ENCODE results near the gene TMEM8B.

The TMEM8B gene

GRCh38 chr9:35829084-35829763 lies at the start of gene TMEM8B:
Gene TMEM8B (plus strand): TSS chr9:35829228. CDS start chr9:35829448, 220 bp downstream.
- DNase-seq (ENCODE audit: low read depth, low spot score), result peak; percentile 88

DNA sequence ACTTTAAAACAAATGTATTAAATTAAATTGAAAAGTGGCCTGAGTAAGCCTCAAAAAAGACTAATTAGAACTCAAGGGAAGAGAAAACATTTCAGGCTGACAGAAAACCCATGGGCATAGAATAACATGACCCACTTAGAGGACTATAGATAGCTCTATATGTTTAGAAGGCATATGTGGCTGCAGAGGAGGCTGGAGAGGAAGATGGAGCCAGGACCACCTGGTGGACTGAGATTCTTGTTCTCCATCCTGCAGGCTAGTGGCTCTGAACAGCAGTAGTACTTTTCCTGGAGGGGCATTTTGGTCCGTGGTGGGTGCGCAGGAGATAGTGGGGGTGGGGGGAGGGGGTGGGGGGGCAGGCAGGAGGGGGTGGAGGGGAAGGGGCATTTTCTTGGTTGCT lies 48.0 kb upstream of the TMEM8B start:
- DNase-seq (ENCODE audit: low read depth, low spot score), result no peak

- DNase-seq (ENCODE audit: low read depth, low spot score), result no peak
These were observed 45.6 kb upstream of the TMEM8B start for GRCh38 chr9:35783418-35783817.

DNA sequence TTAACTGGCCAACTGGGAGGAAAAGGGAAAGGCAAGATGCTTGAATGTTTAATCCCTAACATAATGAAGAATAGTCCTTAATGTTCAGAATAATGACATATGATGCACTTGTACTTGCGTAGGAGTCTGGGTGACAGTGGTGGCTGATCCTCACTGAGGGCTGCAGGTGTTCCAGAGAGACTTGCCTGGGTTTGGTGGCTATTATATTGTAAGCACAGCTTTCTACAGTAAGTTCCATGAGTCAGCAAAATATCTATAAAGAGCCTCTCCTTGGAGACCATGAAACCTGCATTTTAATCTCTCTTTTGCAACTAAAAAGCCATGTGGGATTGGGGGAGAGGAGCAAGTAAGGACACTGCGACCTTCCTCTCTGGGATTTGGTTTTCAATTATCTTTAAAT lies 39.5 kb upstream of the TMEM8B start:
- no peak for DNase-seq (ENCODE audit: low read depth, low spot score)

GRCh38 chr9:35790025-35790384 lies 39.0 kb upstream of the TMEM8B start:
- no peak for DNase-seq (ENCODE audit: low read depth, low spot score)

DNA sequence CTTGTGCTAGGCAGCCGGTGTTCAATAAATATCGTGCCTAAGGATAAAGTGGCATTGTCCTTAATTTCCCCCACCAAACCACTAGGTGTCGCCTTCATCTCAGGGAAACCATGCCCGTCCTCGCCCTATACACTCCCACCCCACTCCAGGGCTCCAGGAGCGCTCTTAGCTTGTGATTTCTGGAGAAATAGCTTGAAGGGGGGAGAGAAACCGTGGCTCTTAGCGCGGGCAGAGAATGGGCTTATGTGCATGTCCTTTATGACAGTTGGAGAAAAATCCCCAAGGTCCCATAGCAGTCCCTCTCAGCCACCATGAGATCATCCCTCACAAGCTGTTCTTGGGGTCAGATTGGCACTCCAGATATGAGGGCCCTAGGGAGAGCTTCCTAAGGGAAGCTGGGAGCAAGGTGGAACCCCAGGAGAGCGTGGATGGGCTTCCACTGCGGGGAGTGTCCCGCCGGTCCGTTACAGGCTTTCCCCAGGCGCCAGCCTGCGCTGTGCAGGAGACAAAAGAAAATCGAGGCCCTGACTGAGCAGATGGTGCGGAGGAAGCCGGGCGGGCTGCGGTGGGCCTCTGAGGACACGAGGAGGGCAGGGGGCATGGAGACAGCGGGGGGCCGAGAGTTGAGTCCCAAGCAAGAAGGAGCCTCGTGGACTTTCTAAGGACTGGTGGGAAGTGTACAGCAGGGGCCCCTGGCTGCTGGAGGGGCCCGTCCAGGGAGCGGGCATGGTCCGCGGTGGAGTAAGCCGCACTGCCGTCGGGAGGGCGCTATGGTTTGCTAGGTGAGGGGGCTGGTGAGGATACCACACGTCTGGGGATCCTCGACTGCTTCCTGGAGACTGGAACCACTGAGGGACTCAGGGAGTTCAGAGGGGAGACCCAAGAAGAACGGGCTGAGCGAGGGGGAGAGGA lies 38.4 kb upstream of the TMEM8B start:
- peak; percentile 86 for DNase-seq (ENCODE audit: low read depth, low spot score)

GRCh38 chr9:35791297-35791921 lies 37.6 kb upstream of the TMEM8B start, which contains the start of gene NPR2:
Gene NPR2 (plus strand): TSS chr9:35791591. CDS start chr9:35792409, 818 bp downstream.
- DNase-seq (ENCODE audit: low read depth, low spot score), result peak; percentile 21

DNA sequence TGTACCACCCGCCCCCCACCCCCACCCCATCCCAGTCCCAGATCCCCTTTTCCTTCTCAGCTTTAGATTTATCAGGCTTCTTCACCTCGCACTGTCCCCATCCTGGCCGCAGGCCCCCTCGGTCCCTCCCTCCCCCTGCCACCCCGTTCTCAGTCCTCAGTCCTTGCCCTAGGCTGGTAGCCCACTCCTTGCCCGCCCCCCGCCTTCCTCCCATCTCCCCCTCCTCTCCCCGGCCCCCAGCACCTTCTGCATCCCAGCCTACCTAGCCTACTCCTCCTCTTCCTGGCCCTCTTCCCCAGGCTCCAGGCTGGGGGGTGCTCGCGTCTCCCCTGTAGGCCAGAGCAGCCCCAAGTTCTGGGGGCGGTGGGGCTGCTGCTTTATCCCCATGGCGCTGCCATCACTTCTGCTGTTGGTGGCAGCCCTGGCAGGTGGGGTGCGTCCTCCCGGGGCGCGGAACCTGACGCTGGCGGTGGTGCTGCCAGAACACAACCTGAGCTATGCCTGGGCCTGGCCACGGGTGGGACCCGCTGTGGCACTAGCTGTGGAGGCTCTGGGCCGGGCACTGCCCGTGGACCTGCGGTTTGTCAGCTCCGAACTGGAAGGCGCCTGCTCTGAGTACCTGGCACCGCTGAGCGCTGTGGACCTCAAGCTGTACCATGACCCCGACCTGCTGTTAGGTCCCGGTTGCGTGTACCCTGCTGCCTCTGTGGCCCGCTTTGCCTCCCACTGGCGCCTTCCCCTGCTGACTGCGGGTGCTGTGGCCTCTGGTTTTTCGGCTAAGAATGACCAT lies 36.8 kb upstream of the TMEM8B start:
- no peak for DNase-seq (ENCODE audit: low read depth, low spot score)

GRCh38 chr9:35792826-35793225 lies 36.2 kb upstream of the TMEM8B start:
- DNase-seq (ENCODE audit: low read depth, low spot score), result no peak

- no peak for DNase-seq (ENCODE audit: low read depth, low spot score)
These were observed 35.6 kb upstream of the TMEM8B start for GRCh38 chr9:35793461-35793860.

- DNase-seq (ENCODE audit: low read depth, low spot score), result no peak
These were observed 33.3 kb upstream of the TMEM8B start for GRCh38 chr9:35795695-35796094.

DNA sequence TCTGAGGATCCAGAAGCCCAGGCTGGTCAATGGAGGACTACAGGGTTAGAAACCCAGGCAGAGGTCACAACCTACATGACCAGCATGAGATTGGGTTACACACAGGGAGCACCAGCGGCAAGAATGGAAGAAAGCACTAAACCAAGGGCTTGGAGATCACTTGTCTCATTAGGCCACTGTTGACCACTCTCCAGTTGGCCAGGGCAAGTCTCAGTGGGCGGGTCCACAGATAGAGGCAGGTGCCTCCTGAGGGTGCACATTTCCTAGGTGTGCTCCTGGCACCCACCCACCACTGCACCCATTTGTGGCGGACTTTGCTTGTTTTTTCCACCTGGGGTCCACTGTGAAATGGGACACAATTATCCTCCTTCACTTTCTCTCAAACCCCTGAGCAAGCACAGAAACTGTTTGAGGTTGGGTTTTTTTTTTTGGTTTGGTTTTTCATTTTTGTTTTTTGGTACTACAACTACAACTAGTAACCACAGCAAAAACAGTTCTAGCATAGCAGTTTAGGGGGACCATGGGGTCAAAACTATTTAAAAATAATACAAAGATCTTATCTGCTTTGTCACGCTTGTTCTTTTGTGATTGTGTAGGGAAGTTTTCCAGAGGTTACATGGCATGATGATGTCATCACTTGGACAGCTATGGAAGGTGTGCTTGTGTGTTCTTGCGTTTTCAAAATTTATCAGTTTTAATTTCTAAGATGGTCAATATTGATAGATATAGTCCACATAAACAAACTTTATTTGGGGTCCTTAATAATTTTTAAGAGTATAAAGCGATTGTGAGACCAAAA lies 31.5 kb upstream of the TMEM8B start:
- no peak for DNase-seq (ENCODE audit: low read depth, low spot score)

DNA sequence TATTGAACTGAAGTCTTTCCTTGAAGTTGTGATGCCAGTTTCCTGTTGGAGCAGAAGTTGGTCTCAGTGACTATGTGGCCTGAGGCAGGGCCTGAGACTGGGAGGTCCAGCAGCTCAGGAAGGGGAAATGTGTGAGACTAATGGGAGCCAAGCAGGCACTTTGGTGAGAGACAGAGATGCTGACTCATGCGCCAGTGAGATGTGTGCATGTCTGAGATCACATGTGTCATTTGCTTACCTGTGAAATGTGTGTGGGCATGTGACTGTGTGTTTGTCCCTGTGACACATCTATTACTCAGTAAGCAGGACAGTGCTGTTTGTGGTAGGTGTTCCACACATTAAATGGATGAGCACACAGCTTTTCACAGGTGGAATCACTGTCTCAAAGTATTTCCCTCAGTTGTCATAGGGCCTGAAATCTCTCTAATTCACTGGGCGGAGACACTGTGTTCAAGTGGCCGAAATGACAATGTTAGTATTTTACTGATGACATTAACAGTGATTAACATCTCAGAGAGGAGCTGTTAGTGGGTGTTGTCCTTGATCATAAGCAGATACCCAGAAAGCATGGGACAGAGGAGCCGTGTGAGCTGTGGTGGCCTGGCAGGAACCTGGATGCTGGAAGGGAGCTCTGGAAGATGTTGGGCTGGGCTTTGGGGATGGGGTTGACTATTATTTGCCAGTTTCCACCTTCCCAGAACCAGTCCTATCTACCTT lies 30.2 kb upstream of the TMEM8B start:
- DNase-seq (ENCODE audit: low read depth, low spot score), result peak; percentile 34

GRCh38 chr9:35800530-35800929 lies 28.5 kb upstream of the TMEM8B start:
- no peak for DNase-seq (ENCODE audit: low read depth, low spot score)

- no peak for DNase-seq (ENCODE audit: low read depth, low spot score)
These were observed 27.5 kb upstream of the TMEM8B start for GRCh38 chr9:35801328-35802128.

- DNase-seq (ENCODE audit: low read depth, low spot score), result no peak
These were observed 22.9 kb upstream of the TMEM8B start for GRCh38 chr9:35806101-35806500.

- DNase-seq (ENCODE audit: low read depth, low spot score), result no peak
These were observed 20.6 kb upstream of the TMEM8B start for GRCh38 chr9:35808433-35808832.

DNA sequence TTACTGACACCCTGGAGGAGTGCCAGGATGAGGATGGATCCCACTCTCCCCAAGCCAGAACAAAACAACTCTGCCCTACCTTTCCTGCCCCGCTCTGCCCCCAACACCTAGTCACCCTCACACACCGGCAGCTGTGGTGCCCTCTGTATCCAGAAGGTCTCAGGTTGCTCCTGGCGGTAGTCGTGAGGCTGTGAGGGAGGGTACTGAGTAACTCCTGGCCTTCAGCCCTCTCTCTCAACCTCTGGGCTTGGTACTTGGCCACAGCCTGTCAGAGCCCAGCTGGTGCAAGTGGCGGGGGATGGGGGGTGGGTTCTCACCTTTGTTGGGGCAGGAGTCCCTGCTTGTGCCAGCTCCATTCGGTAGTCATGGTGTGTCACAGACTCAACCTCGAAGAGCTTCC lies 18.9 kb upstream of the TMEM8B start:
- no peak for DNase-seq (ENCODE audit: low read depth, low spot score)

- DNase-seq (ENCODE audit: low read depth, low spot score), result no peak
These were observed 17.5 kb upstream of the TMEM8B start for GRCh38 chr9:35811381-35812024.

Data from ELF-1 (cell line).